Osteoblast (primary cell): ENCODE data around the gene CTDP1. TPM values are rescaled to one million over a fixed set of nuclear protein-coding genes. Genes with fewer than 3 reads are reported as not detected.
"Not testable (repeated sequence)": the region's sequence is repeated elsewhere in the genome, so short reads cannot be mapped to it uniquely, and the experiment has no call there.

Source experiments
- DNase-seq: peaks from one replicate; pipeline ENCODE4 v3.0.0; 2011; ENCODE audit warnings: low spot score, mixed read lengths; ENCODE audit not compliant: insufficient read length; ENCODE audit errors: missing footprints
- H2AFZ ChIP-seq: 2 replicates; pipeline ENCODE4 v1.6.0; 2011; ENCODE audit warnings: mild to moderate bottlenecking, low read length
- H3K27ac ChIP-seq: 2 replicates; pipeline ENCODE4 v1.5.1; 2011; ENCODE audit warnings: mild to moderate bottlenecking, low read depth, low read length, moderate library complexity
- H3K27me3 ChIP-seq: 2 replicates; pipeline ENCODE4 v1.6.0; 2012; ENCODE audit warnings: mild to moderate bottlenecking, control low read depth, inconsistent platforms, low read length, moderate library complexity; ENCODE audit not compliant: insufficient read depth
- H3K36me3 ChIP-seq: 2 replicates; pipeline ENCODE4 v1.5.1; 2011; ENCODE audit warnings: mild to moderate bottlenecking, low read length, control low read depth, moderate library complexity; ENCODE audit not compliant: insufficient read depth
- H3K4me1 ChIP-seq: 2 replicates; pipeline ENCODE4 v1.5.1; 2011; ENCODE audit warnings: mild to moderate bottlenecking, low read length, control low read depth, moderate library complexity; ENCODE audit not compliant: insufficient read depth
- H3K4me2 ChIP-seq: 2 replicates; pipeline ENCODE4 v1.6.0; 2011; ENCODE audit warnings: mild to moderate bottlenecking, low read length; ENCODE audit not compliant: insufficient read depth
- H3K4me3 ChIP-seq: fragments of 200-600 bp; sonication (generic); 3 replicates; pipeline ENCODE4 v1.5.1; 2012; ENCODE audit warnings: mild to moderate bottlenecking, low read length, inconsistent platforms; ENCODE audit not compliant: insufficient read depth
- H3K79me2 ChIP-seq: 2 replicates; pipeline ENCODE4 v1.6.0; 2012; ENCODE audit warnings: mild to moderate bottlenecking, low read length, control low read depth, inconsistent platforms; ENCODE audit not compliant: insufficient read depth
- H3K9me3 ChIP-seq: 2 replicates; pipeline ENCODE4 v1.5.1; 2011; ENCODE audit warnings: low read depth, low read length, control low read depth
- H4K20me1 ChIP-seq: 2 replicates; pipeline ENCODE4 v1.6.0; 2012; ENCODE audit warnings: mild to moderate bottlenecking, low read length, control low read depth; ENCODE audit not compliant: insufficient read depth
- total RNA-seq: library from RNA; depleted of rRNA; stranded (reverse); fragments of >200 nt; gene quantifications from 2 replicates; pipeline ENCODE4 v1.2.3, GENCODE V29; 2012
- TF ChIP-seq, protein P1 (sequence below): IDR thresholded peaks from 2 replicates; pipeline ENCODE4 v1.5.1; 2011; ENCODE audit warnings: mild to moderate bottlenecking, low read depth, low read length, moderate library complexity; ENCODE audit errors: extremely low read depth

The CTDP1 gene
- total RNA-seq, 1 donor = 26.8 TPM

DNA sequence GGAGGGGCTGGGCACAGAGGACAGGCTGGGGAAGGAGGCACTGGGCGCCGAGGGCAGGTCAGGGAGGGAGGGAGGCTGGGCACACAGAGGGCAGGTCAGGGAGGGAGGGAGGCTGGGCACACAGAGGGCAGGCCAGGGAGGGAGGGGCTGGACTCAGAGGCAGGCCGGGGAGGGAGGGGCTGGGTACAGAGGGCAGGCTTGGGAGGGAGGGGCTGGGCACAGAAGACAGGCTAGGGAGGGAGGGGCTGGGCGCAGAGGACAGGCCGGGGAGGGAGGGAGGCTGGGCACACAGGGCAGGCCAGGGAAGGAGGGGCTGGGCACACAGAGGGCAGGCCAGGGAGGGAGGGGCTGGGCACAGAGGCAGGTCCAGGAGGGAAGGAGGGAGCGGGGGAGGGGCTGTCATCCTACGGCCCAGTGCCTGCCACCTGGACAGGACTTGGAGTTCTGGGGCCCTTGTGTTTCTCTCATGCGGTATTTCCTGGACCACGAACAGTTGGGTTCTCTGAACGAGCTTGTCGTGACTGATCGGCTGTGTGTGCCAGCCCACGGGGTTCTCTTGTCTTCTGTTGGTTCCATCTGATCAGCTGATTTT, 71.5 kb downstream of the CTDP1 start:
- H3K4me1 ChIP-seq = no peaks in the 10 kb centered on the region
- no peaks in the 10 kb centered on the region for H3K9me3 ChIP-seq
- H3K4me3 ChIP-seq = no peak overlapping the region
- H3K36me3 ChIP-seq = peaks cover 19% of the 10 kb centered on the region
- H4K20me1 ChIP-seq = peaks cover 4% of the 10 kb centered on the region
- TF ChIP-seq, protein P1, sequence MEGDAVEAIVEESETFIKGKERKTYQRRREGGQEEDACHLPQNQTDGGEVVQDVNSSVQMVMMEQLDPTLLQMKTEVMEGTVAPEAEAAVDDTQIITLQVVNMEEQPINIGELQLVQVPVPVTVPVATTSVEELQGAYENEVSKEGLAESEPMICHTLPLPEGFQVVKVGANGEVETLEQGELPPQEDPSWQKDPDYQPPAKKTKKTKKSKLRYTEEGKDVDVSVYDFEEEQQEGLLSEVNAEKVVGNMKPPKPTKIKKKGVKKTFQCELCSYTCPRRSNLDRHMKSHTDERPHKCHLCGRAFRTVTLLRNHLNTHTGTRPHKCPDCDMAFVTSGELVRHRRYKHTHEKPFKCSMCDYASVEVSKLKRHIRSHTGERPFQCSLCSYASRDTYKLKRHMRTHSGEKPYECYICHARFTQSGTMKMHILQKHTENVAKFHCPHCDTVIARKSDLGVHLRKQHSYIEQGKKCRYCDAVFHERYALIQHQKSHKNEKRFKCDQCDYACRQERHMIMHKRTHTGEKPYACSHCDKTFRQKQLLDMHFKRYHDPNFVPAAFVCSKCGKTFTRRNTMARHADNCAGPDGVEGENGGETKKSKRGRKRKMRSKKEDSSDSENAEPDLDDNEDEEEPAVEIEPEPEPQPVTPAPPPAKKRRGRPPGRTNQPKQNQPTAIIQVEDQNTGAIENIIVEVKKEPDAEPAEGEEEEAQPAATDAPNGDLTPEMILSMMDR = no peak
- no peaks in the 10 kb centered on the region for H3K27me3 ChIP-seq
- no peak overlapping the region for H2AFZ ChIP-seq
- H3K4me2 ChIP-seq = no peak overlapping the region
- no peaks in the 10 kb centered on the region for H3K79me2 ChIP-seq
- H3K27ac ChIP-seq = no peak overlapping the region
- peak; percentile 85 for DNase-seq

DNA sequence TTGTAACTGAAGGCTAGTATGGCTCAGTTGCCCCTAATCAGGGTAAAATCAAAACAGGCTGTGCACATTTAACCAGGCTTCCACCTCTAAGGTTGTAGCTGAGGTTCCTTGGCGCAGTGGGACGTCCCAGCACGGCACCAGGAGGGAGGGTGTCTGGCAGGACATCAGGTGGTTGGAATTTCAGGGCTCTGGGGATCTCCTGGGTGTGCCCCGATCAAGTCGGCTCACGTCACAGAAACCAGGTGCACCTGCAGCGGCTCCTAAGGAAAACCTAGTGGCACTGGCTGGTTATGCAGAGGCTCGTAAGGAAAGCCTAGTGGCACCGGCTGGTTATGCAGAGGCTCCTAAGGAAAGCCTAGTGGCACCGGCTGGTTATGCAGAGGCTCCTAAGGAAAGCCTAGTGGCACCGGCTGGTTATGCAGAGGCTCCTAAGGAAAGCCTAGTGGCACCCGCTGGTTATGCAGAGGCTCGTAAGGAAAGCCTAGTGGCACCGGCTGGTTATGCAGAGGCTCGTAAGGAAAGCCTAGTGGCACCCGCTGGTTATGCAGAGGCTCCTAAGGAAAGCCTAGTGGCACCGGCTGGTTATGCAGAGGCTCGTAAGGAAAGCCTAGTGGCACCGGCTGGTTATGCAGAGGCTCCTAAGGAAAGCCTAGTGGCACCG, 72.4 kb downstream of the CTDP1 start:
- TF ChIP-seq, protein P1 = peak; percentile 22
- not testable (repeated sequence) for H2AFZ ChIP-seq, H3K4me1 ChIP-seq, H3K27me3 ChIP-seq, H3K79me2 ChIP-seq, H4K20me1 ChIP-seq, H3K9me3 ChIP-seq, H3K4me3 ChIP-seq, H3K27ac ChIP-seq, H3K4me2 ChIP-seq
- peaks cover 16% of the 10 kb centered on the region for H3K36me3 ChIP-seq
- DNase-seq = peak; percentile 82

DNA sequence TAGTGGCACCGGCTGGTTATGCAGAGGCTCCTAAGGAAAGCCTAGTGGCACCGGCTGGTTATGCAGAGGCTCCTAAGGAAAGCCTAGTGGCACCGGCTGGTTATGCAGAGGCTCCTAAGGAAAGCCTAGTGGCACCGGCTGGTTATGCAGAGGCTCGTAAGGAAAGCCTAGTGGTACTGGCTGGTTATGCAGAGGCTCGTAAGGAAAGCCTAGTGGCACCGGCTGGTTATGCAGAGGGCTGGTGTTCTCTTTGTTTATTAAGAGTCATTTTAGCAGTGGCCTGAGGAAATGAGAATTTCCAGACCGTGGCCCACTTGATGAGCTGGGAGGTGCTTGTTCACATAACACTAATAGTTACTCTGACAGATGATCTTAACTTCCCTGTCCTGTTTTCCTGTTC, 73.3 kb downstream of the CTDP1 start:
- not testable (repeated sequence) for H4K20me1 ChIP-seq, H3K27me3 ChIP-seq, DNase-seq, H3K4me2 ChIP-seq, H3K9me3 ChIP-seq, H3K27ac ChIP-seq, H2AFZ ChIP-seq, H3K4me3 ChIP-seq, H3K79me2 ChIP-seq, H3K4me1 ChIP-seq
- H3K36me3 ChIP-seq = peaks cover 15% of the 10 kb centered on the region

DNA sequence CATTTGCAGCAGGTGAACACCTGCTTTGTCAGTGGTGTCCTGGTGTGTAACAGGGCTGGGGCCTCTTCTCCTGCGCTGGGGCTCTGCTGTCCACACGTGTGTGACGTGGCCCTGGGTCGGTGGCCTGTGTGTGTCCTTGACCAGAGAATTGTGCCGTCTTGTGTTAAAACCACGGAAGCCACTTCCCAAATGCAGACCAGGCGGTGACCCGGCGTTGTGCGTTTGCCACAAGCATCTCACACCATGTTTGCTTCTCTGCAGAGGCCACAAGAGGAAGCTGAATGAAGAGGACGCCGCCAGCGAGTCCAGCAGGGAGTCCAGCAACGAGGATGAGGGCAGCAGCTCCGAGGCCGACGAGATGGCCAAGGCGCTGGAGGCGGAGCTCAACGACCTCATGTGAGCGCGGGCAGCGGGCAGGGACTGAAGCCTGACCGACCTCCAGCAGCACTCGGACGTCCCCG, 73.8 kb downstream of the CTDP1 start:
- no peaks in the 10 kb centered on the region for H3K27me3 ChIP-seq
- no peak overlapping the region for H3K4me2 ChIP-seq
- H3K4me1 ChIP-seq = no peaks in the 10 kb centered on the region
- H3K36me3 ChIP-seq = peaks cover 15% of the 10 kb centered on the region
- H3K4me3 ChIP-seq = no peak overlapping the region
- H2AFZ ChIP-seq = no peak overlapping the region
- H4K20me1 ChIP-seq = peaks cover 4% of the 10 kb centered on the region
- no peaks in the 10 kb centered on the region for H3K9me3 ChIP-seq
- DNase-seq = peak; percentile 67
- TF ChIP-seq, protein P1 = no peak
- no peaks in the 10 kb centered on the region for H3K79me2 ChIP-seq
- H3K27ac ChIP-seq = no peak overlapping the region
